Adrenal gland (tissue), 12 donors: ENCODE data around the gene DLGAP4. TPM values are rescaled to one million over a fixed set of nuclear protein-coding genes. Genes with fewer than 3 reads are reported as not detected.

Experiments used
- DNase-seq, 7 donors: peaks; one replicate each; pipeline ENCODE4 v3.0.0-alpha.2; 2019 to 2020
- H3K27ac ChIP-seq, 5 donors: fragments of 200-600 bp; sonication (generic) in 4 of 5; 1 replicate in 3 of 5; 2 replicates in 2 of 5; pipeline versions ENCODE4 v1.5.1 to v1.8.0; 2016 to 2020; ENCODE audit warnings: mild to moderate bottlenecking in 1 of 5
- H3K27me3 ChIP-seq: fragments of 200-600 bp; 2 replicates; pipeline ENCODE4 v1.8.0; 2021
- H3K36me3 ChIP-seq, 2 donors: fragments of 200-600 bp; replicated peaks in 1 of 2; 1 replicate in 1 of 2; 2 replicates in 1 of 2; pipeline versions ENCODE4 v1.5.1 to v1.8.0; 2018 to 2022
- H3K4me1 ChIP-seq, 2 donors: fragments of 200-600 bp; replicated peaks in 1 of 2; 1 replicate in 1 of 2; 2 replicates in 1 of 2; pipeline versions ENCODE4 v1.5.1 to v1.8.0; 2018 to 2021
- H3K4me3 ChIP-seq, 4 donors: fragments of 200-600 bp; sonication (generic) in 3 of 4; one replicate each; pipeline ENCODE4 v1.5.1; 2016 to 2018
- H3K9me3 ChIP-seq, 3 donors: fragments of 200-600 bp; sonication (generic) in 1 of 3; replicated peaks in 1 of 3; 1 replicate in 2 of 3; 2 replicates in 1 of 3; pipeline versions ENCODE4 v1.5.1 to v1.8.0; 2016 to 2021
- POLR2A ChIP-seq, 2 donors: fragments of 450-650 bp; IDR thresholded peaks; one replicate each; pipeline ENCODE4 v1.6.1; 2017; ENCODE audit warnings: antibody characterized with exemption in 2 of 2, mild to moderate bottlenecking in 2 of 2, moderate library complexity in 1 of 2
- WGBS, 4 donors: extraction: QIAGEN DNeasy Blood & Tissue Kit in 2 of 4; methylation state at CpG; one replicate each; pipeline versions ENCODE4 v1.1.5 to v1.1.7; 2013 to 2017; 5-methylcytosine and 5-hydroxymethylcytosine counted together
- intact Hi-C, 2 donors: fragments of 100-400 bp; cut with DNase I; formaldehyde crosslinking; loops; one replicate each; pipeline versions ENCODE4 v1.14.1 to v1.15.0; 2022 to 2023
- polyA plus RNA-seq, 3 donors: library from polyadenylated mRNA; stranded (reverse); fragments of 200-250 nt in 2 of 3; fragments of 350-450 nt in 1 of 3; fragmentation: Illumina TruSeq in 1 of 3; extraction: RNeasy Lipid Tissue Mini Kit (QIAGEN cat#74804) in 1 of 3; gene quantifications; one replicate each; pipeline ENCODE4 v1.2.3, GENCODE V29; 2013 to 2014
- total RNA-seq, 9 donors: library from RNA; depleted of rRNA in 4 of 9; stranded (reverse); fragments of >200 nt in 4 of 9; fragments of 120-200 nt in 1 of 9; fragmentation: NEBNext Ultra II Directional in 1 of 9; extraction: Animal tissue kit (Norgen Biotek cat#: 25700) in 1 of 9; gene quantifications; one replicate each; pipeline versions ENCODE4 v1.1.0 to v1.2.4, GENCODE V29; 2013 to 2023
- TF ChIP-seq, protein P1 (sequence below), 6 experiments: fragments of 450-650 bp in 4 of 6; fragments of 200-600 bp in 2 of 6; sonication (generic) in 1 of 6; IDR thresholded peaks; 1 replicate in 5 of 6; 2 replicates in 1 of 6; pipeline versions ENCODE4 v1.5.1 to v1.8.0; 2016 to 2021; ENCODE audit warnings: antibody characterized with exemption in 6 of 6, mild to moderate bottlenecking in 2 of 6, moderate library complexity in 1 of 6
- donor health status: healthy with polysubstance abuse.
- donor health status: Bipolar disorder and iron deficiency.
- donor health status: DM: yes; HTN: yes; CAD: no.
- donor health status: DM: no; HTN: no; CAD: no.
- donor health status: DM: no; HTN: no; CAD: no.
- donor health status: DM: yes; HTN: yes; CAD: no.

The DLGAP4 gene
- total and polyA plus RNA-seq, 12 donors = 13.5 to 95.2 (median 64.0) TPM

DNA sequence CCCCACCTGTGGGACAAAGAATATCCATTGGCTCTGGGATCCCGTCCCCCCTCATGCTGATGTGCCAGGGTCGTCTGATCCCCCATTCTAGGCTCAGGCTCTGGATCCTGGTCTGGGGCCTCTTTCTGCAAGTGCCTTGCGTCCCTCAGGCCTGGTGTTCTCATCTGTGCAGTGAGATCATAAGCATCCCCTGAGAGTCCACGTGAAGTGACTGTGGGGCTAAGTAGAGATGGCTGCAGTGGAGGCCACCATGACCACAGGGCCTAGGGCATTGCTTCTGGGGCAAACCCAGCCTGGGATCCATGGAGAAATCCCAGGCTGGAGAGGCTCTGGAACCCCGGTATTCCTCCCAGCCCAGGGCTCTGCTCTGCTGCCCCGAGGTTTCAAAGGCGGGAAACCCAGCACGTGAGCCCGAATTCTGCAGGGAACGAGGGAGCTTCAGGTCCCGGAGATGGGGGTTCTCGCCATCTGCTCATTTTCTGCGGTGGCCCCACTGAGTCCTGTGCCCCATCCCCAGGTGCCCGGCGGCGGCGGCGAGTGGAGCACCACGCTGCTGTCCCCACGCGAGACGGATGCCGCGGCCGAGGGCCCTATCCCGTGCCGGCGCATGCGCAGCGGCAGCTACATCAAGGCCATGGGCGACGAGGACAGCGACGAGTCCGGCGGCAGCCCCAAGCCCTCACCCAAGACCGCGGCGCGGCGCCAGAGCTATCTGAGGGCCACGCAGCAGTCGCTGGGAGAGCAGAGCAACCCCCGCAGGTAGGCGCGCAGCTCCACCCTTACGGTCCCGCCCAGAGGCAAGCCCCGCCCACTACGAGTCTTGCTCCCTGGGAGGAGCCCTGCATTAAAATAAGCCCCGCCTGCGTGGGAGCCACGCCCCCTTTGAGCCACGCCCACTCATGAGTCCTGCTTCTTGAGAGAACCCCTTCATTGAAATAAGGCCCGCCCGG, 129.7 kb downstream of the DLGAP4 start:
- H3K9me3 ChIP-seq = no peaks in the 10 kb centered on the region
- H3K36me3 ChIP-seq = no peaks in the 10 kb centered on the region
- no peaks in the 10 kb centered on the region for H3K27me3 ChIP-seq
- H3K4me3 ChIP-seq = peak overlapping the region in 1 of 4 donors; percentile 45
- H3K27ac ChIP-seq = no peak overlapping the region
- TF ChIP-seq, protein P1, sequence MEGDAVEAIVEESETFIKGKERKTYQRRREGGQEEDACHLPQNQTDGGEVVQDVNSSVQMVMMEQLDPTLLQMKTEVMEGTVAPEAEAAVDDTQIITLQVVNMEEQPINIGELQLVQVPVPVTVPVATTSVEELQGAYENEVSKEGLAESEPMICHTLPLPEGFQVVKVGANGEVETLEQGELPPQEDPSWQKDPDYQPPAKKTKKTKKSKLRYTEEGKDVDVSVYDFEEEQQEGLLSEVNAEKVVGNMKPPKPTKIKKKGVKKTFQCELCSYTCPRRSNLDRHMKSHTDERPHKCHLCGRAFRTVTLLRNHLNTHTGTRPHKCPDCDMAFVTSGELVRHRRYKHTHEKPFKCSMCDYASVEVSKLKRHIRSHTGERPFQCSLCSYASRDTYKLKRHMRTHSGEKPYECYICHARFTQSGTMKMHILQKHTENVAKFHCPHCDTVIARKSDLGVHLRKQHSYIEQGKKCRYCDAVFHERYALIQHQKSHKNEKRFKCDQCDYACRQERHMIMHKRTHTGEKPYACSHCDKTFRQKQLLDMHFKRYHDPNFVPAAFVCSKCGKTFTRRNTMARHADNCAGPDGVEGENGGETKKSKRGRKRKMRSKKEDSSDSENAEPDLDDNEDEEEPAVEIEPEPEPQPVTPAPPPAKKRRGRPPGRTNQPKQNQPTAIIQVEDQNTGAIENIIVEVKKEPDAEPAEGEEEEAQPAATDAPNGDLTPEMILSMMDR (IDR thresholded peaks at IDR 0.05) = peak in 1 of 6 experiments; percentile 22
- TF ChIP-seq POLR2A (IDR thresholded peaks at IDR 0.05) = no peak
- intact Hi-C loops = loop anchor here (2.0 to 5.0 kb wide), 2 partner anchors 224 to 231 kb away; no protein-coding TSS in a partner anchor
- H3K4me1 ChIP-seq = peaks cover 0 to 6% of the 10 kb centered on the region in 2 donors
- DNase-seq = peak; percentile 82 to 94 (median 89)
- WGBS, 4 donors = 21 to 82% (median 25%) methylated on average over 6 to 56 of the region's 56 CpGs

DNA sequence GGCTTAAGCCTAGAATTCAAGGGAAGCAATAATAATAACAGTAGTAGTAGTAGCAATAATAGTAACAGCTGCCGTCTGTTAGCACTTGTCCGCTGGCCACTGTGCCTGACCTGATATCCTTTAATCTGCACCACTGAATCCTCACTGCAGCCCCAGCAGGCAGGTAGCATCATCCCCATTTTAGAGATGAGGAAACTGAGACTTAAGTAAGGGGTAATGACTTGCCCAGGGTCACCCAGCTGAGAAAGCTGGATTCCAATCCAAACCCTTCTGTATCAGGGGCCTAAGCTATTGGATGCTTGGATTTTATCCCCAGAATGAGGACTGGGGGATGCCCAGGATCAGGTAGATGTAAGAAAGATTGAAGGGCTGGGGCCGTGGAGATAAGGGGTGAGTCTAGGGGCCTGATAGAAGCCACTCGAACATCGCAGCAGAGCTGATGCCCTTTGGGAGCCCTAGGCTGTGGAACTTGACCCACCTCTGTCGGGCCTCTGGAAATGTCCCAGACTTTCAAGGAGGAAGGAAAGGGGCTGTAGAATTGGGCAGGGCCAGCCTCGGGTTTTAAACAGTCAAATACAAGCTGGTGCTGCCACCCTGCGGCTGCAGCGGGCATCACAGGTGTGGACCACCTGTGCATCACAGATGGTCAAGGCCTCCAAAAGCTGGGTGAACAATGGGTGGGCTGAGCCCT, 133.0 kb downstream of the DLGAP4 start:
- Histone ChIP-seq H3K36me3 (no peaks in the 10 kb centered on the region), H3K4me1 (peaks cover 0 to 6% of the 10 kb centered on the region in 2 donors), H3K9me3 (no peaks in the 10 kb centered on the region), H3K4me3 (no peak overlapping the region), H3K27me3 (no peaks in the 10 kb centered on the region), H3K27ac (no peak overlapping the region)
- DNase-seq = peak; percentile 67 to 91 (median 82)
- intact Hi-C loops = loop anchor here in 1 of 2 donors (5.0 kb wide), 1 partner anchor 227 kb away; no protein-coding TSS in a partner anchor
- whole genome bisulfite sequencing, 4 donors = 19 to 62% (median 26%) methylated on average over 5 to 9 of the region's 9 CpGs
- TF ChIP-seq, protein P1 (IDR thresholded peaks at IDR 0.05) = peak; percentile 79 to 93 (median 86)
- TF ChIP-seq POLR2A (IDR thresholded peaks at IDR 0.05) = no peak

GRCh38 chr20:36439731-36440072, 133.6 kb downstream of the DLGAP4 start:
- TF ChIP-seq POLR2A (IDR thresholded peaks at IDR 0.05) = no peak
- TF ChIP-seq, protein P1 (IDR thresholded peaks at IDR 0.05) = peak in 2 of 6 experiments; percentile 18 to 25
- WGBS, 4 donors = 0 to 80% (median 44%) methylated on average over 1 to 7 of the region's 7 CpGs
- Histone ChIP-seq H3K27ac (no peak overlapping the region), H3K4me1 (peaks cover 0 to 6% of the 10 kb centered on the region in 2 donors), H3K4me3 (no peak overlapping the region), H3K36me3 (no peaks in the 10 kb centered on the region), H3K27me3 (no peaks in the 10 kb centered on the region), H3K9me3 (no peaks in the 10 kb centered on the region)
- intact Hi-C loops = loop anchor here (5.0 to 10.0 kb wide), 2 partner anchors 227 to 455 kb away; no protein-coding TSS in a partner anchor
- DNase-seq = no peak
